PC-9 (cell line): Measurements from ENCODE around the gene MED20. TPM values are rescaled to one million over a fixed set of nuclear protein-coding genes. Genes with fewer than 3 reads are reported as not detected.

Experiments
- BruUV-seq: library from RNA; stranded (reverse); fragments of 400-500 nt; replicated peaks from 2 replicates; lab custom pipeline; 2021; lab: Mats Ljungman, UMichigan
- CTCF ChIA-PET: fragments of 300-600 bp; sonication (Branson Sonifier 250); formaldehyde crosslinking; loops from one replicate; lab custom pipeline; 2022; ENCODE audit warnings: antibody characterized with exemption; lab: Charles Lee
- POLR2A ChIA-PET: fragments of 300-600 bp; sonication (Branson Sonifier 250); formaldehyde crosslinking; loops from one replicate; lab custom pipeline; 2022; ENCODE audit warnings: antibody characterized with exemption; ENCODE audit not compliant: unreplicated experiment; lab: Charles Lee
- DNase-seq, 2 experiments: peaks; one replicate each; pipeline versions ENCODE4 v3.0.0 to v3.0.0-alpha.2; 2015 to 2022; ENCODE audit warnings: mixed read lengths in 1 of 2
- H2AFZ ChIP-seq: fragments of 200-600 bp; sonication (generic); 2 replicates; pipeline ENCODE4 v1.8.1; 2017; ENCODE audit warnings: antibody characterized with exemption
- H3F3A ChIP-seq: fragments of 200-600 bp; sonication (generic); 2 replicates; pipeline ENCODE4 v1.8.1; 2017; ENCODE audit warnings: antibody characterized with exemption, mild to moderate bottlenecking, low read depth; ENCODE audit not compliant: insufficient read depth
- H3K27ac ChIP-seq: fragments of 200-600 bp; sonication (generic); 2 replicates; pipeline ENCODE4 v1.6.1; 2016; ENCODE audit warnings: mixed run types
- H3K27me3 ChIP-seq: fragments of 200-600 bp; sonication (generic); 2 replicates; pipeline ENCODE4 v1.6.1; 2016; ENCODE audit warnings: low read depth, mixed run types; ENCODE audit not compliant: insufficient read depth
- H3K36me3 ChIP-seq: fragments of 200-600 bp; sonication (generic); 2 replicates; pipeline ENCODE4 v1.6.1; 2016; ENCODE audit warnings: low read depth, mixed run types
- H3K4me1 ChIP-seq: fragments of 200-600 bp; sonication (generic); replicated peaks from 2 replicates; pipeline ENCODE4 v1.6.1; 2016; ENCODE audit warnings: mixed run types; ENCODE audit not compliant: insufficient read depth
- H3K4me2 ChIP-seq: fragments of 200-600 bp; sonication (generic); 2 replicates; pipeline ENCODE4 v1.6.1; 2017; ENCODE audit warnings: mixed run types
- H3K4me3 ChIP-seq: fragments of 200-600 bp; sonication (generic); 2 replicates; pipeline ENCODE4 v1.6.1; 2016; ENCODE audit warnings: mixed run types
- H3K79me2 ChIP-seq: fragments of 200-600 bp; sonication (generic); 2 replicates; pipeline ENCODE4 v1.6.1; 2017; ENCODE audit warnings: low read depth, mixed run types
- H3K9me2 ChIP-seq: fragments of 200-600 bp; sonication (generic); 2 replicates; pipeline ENCODE4 v1.8.1; 2017; ENCODE audit warnings: mild to moderate bottlenecking; ENCODE audit not compliant: insufficient read depth
- H3K9me3 ChIP-seq: fragments of 200-600 bp; sonication (generic); 2 replicates; pipeline ENCODE4 v1.8.1; 2016; ENCODE audit warnings: low read depth; ENCODE audit not compliant: insufficient read depth
- H4K20me1 ChIP-seq: fragments of 200-600 bp; sonication (generic); 2 replicates; pipeline ENCODE4 v1.8.1; 2017; ENCODE audit not compliant: insufficient read depth
- EZH2 ChIP-seq: fragments of 200-600 bp; sonication (generic); IDR thresholded peaks from 2 replicates; pipeline ENCODE4 v1.8.0; 2017; ENCODE audit warnings: antibody characterized with exemption, low read depth
- intact Hi-C: fragments of 100-400 bp; cut with micrococcal nuclease; formaldehyde crosslinking; loops from one replicate; pipeline ENCODE4 v1.10.0; 2022; ENCODE audit not compliant: unreplicated experiment
- total RNA-seq: library from RNA; stranded (reverse); gene quantifications from 2 replicates; pipeline ENCODE4 v1.2.3, GENCODE V29; 2021
- TF ChIP-seq, protein P1 (sequence below): fragments of 200-600 bp; sonication (generic); conservative IDR thresholded peaks from 2 replicates; pipeline ENCODE4 v1.6.1; 2017; ENCODE audit warnings: mixed run types, antibody characterized with exemption, mild to moderate bottlenecking, moderate library complexity

Gene MED20
- total RNA-seq, 1 experiment from 2014 or later: 45.8 TPM

DNA sequence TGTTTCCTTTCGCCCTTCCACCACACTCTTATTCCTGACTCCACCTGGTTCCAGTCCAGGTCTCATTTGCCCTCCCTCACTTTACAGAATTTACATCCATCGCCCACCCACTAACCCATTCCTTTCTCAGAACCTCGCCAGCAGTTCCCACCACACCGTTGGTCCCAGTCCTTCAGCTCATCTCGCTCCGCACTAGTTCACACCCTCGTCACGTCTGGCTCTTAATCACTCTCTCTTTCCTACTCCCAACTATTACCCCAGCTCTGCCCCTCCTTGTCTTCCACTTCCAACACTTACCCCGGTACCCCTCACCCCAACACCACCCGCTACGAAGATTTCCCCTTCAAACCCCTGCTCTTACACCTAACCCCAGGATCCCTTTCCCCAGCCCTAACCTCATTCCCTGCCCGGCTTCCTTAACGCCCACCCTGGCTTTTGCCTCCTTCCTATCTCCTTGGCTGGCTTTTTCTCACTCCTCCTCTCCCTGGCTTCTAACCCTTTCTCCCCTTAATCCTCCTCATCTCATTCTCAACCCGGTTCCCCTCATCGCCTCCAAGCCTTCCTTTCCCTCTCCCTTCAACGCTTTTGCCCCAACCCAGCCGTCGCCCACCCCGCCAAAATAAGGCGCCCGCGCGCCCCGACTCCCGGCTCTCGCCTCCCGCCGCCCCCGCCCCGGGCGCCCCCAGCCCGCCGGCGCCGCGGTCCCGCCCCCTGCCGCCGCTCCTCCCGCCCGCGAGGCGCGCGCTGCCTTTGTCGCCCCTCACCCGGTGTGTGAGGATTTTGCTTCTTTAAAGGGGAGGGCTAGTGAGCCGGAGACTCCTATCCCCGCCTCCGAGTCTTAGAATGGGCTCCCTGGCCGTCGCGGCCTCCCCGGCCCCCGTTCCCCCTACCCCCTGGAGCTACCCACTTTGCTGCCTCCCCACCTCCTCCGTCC is 26.3 kb downstream of the MED20 start:
- DNase-seq: peak in 1 of 2 experiments; percentile 3
- intact Hi-C loops: loop anchor here (2.0 kb wide), 1 partner anchor 26 kb away; the partner anchor contains the start of genes BYSL and MED20
- Histone ChIP-seq H3K4me3 (peak overlapping the region; percentile 69), H3K27ac (no peak overlapping the region), H4K20me1 (no peaks in the 10 kb centered on the region; the same call in 1 of the 2 replicates), H2AFZ (peak overlapping the region; percentile 77), H3K9me3 (no peaks in the 10 kb centered on the region), H3K79me2 (no peaks in the 10 kb centered on the region), H3K27me3 (no peaks in the 10 kb centered on the region), H3K36me3 (no peaks in the 10 kb centered on the region), H3K9me2 (no peaks in the 10 kb centered on the region), H3K4me2 (peak overlapping the region; percentile 97), H3F3A (peaks cover 17% of the 10 kb centered on the region; the same call in 1 of the 2 replicates), H3K4me1 (peaks cover 16% of the 10 kb centered on the region)
- TF ChIP-seq EZH2: no peak
- BruUV-seq: no TSS peak
- ChIA-PET CTCF (interaction anchor here (0.6 kb wide), 1 partner anchor 29 kb away, joined by 3 read pairs; no protein-coding TSS in a partner anchor), POLR2A (interaction anchor here (0.7 kb wide), 1 partner anchor 1090 kb away, joined by 4 read pairs; the partner anchor contains the start of gene PPP2R5D)

DNA sequence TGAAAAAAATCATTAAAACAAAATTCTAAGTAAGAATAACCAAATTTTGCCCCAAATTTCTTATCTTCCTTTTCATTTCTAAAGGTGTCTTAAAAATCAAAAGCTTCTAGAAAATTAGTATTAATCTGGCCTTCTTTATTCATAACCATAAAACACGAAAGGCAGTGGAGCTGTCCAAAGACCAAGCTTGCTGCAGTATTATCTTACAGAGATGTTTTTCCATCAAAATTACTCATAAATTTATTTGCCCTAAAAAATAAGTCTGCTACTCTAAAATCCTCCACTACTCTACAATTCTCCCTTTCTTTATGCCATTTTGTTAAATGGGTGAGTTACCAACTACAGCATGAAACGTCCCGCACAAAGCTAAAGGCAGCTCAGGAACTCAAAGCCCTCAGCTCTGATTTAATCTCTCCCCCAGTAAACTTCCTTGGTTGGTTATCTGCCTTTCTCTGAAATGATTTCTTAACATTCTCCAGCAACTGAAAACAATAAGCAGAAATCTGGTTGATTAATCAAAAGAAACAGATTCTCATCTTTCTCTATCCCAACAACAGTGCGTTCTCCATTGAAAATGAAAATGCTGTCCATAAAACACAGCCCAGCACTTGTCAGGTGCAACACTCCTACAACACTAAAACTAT is 27.9 kb downstream of the MED20 start:
- no peaks in the 10 kb centered on the region for H3K36me3 ChIP-seq
- intact Hi-C loops: no loop called here
- peaks cover 16% of the 10 kb centered on the region for H3K4me1 ChIP-seq
- 0 out of 2 replicates have a peak overlapping the region, but pooled peaks have one; percentile 97 for H3K4me2 ChIP-seq
- H3K9me2 ChIP-seq: no peaks in the 10 kb centered on the region
- ChIA-PET POLR2A (no interaction called here), CTCF (no interaction called here)
- no peaks in the 10 kb centered on the region for H3K27me3 ChIP-seq
- H3K9me3 ChIP-seq: no peaks in the 10 kb centered on the region
- H4K20me1 ChIP-seq: no peaks in the 10 kb centered on the region; the same call in 1 of the 2 replicates
- H3K79me2 ChIP-seq: no peaks in the 10 kb centered on the region
- H3K4me3 ChIP-seq: no peak overlapping the region
- no peak overlapping the region for H3K27ac ChIP-seq
- no TSS peak for BruUV-seq
- H3F3A ChIP-seq: peaks cover 17% of the 10 kb centered on the region; the same call in 1 of the 2 replicates
- TF ChIP-seq, protein P1, sequence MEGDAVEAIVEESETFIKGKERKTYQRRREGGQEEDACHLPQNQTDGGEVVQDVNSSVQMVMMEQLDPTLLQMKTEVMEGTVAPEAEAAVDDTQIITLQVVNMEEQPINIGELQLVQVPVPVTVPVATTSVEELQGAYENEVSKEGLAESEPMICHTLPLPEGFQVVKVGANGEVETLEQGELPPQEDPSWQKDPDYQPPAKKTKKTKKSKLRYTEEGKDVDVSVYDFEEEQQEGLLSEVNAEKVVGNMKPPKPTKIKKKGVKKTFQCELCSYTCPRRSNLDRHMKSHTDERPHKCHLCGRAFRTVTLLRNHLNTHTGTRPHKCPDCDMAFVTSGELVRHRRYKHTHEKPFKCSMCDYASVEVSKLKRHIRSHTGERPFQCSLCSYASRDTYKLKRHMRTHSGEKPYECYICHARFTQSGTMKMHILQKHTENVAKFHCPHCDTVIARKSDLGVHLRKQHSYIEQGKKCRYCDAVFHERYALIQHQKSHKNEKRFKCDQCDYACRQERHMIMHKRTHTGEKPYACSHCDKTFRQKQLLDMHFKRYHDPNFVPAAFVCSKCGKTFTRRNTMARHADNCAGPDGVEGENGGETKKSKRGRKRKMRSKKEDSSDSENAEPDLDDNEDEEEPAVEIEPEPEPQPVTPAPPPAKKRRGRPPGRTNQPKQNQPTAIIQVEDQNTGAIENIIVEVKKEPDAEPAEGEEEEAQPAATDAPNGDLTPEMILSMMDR: no peak
- TF ChIP-seq EZH2: no peak
- no peak for DNase-seq
- no peak overlapping the region for H2AFZ ChIP-seq

DNA sequence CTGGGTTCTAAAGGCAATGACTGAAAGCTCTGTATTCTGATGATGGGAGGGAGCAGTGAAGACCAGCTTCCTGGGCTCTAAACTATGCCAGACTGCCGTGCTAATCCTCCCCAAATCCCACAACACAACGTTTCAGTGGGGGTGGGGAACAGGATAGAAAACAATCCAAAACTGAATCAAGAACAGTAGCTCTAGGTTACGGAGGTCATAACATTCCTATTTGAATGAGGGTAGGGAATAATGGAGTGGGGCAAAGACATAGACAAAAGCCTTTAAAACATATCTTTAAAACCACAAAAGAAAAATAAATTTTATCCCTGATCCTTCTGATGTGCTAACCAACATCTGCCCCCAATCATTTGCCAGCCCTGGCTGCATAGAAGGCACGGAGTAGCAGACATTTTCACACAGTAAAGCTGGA is 33.6 kb downstream of the MED20 start:
- ChIA-PET POLR2A (no interaction called here), CTCF (no interaction called here)
- H3K9me3 ChIP-seq: no peaks in the 10 kb centered on the region
- intact Hi-C loops: no loop called here
- no peak for DNase-seq
- H3K27ac ChIP-seq: no peak overlapping the region
- no peaks in the 10 kb centered on the region for H3F3A ChIP-seq
- no peaks in the 10 kb centered on the region for H3K36me3 ChIP-seq
- TF ChIP-seq, protein P1: no peak
- TF ChIP-seq EZH2: no peak
- no peak overlapping the region for H3K4me3 ChIP-seq
- no peaks in the 10 kb centered on the region; the same call in 1 of the 2 replicates for H4K20me1 ChIP-seq
- no peak overlapping the region for H2AFZ ChIP-seq
- no peaks in the 10 kb centered on the region for H3K4me1 ChIP-seq
- no peaks in the 10 kb centered on the region for H3K9me2 ChIP-seq
- H3K27me3 ChIP-seq: no peaks in the 10 kb centered on the region
- no TSS peak for BruUV-seq
- no peaks in the 10 kb centered on the region for H3K79me2 ChIP-seq
- H3K4me2 ChIP-seq: no peak overlapping the region
